Measurements from ENCODE around the gene COIL. TPM values are rescaled to one million over a fixed set of nuclear protein-coding genes. Genes with fewer than 3 reads are reported as not detected.

COIL gene
- total RNA-seq, 2 experiments from 2014 or later = 17.6 to 17.8 TPM

DNA sequence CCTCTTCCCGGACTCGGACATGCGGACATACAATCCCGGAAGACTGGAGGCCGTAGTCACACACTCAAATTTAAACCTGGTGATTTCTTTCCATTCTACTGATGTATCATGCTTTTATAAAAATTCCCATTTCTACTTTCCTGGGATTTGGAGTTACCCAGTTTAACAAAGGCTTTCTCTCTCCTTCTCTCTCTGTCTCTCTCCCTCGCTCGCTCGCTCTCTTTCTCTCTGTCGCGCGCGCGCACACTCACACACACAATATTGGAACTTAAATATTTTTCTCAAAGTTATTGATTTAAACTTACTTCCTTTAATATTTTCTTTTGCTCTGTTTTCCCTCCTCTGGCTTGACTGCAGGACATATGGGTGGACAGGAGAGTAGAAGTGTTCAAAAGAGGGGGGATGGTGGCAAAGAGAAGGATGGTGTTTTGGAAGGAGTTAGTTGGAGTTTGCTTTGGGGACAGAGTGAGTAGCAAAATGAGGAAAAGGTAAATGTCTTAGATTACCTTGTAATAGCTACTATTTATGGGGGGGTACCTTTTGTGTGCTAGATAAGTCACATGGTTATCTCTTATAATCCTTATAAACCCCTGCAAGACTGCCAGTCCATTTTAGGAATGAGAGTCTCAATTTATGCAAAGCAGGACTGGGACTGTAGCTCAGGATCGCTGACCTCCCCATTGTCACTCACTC, 46.1 kb downstream of the COIL start:
- ChIA-PET CTCF (interaction anchor here (0.6 to 3.5 kb wide), 4 partner anchors 10 to 95 kb away, joined by 3 to 16 read pairs (median 4); no protein-coding TSS in a partner anchor), POLR2A (interaction anchor here (0.6 to 3.3 kb wide), 15 partner anchors 11 to 173 kb away, joined by 3 to 36 read pairs (median 6); partner anchors contain the start of genes AKAP1, C17orf67 and DGKE)
- H3K27ac Mint-ChIP-seq = peak overlapping the region; percentile 90
- H3K9me3 Mint-ChIP-seq (ENCODE audit: insufficient read depth) = peaks cover 14% of the 10 kb centered on the region
- ATAC-seq = no peak
- peaks cover 48% of the 10 kb centered on the region for H3K36me3 Mint-ChIP-seq (ENCODE audit: low read depth)
- H3K4me1 Mint-ChIP-seq (ENCODE audit: low read depth) = peaks cover 40% of the 10 kb centered on the region
- H3K4me3 Mint-ChIP-seq = peak overlapping the region; percentile 86
- no peaks in the 10 kb centered on the region for H3K27me3 Mint-ChIP-seq (ENCODE audit: low read depth)
- DNase-seq = peak; percentile 35

- peak within 1 kb of the TSS; percentile 86 for H3K4me3 Mint-ChIP-seq
- ATAC-seq (peak; percentile 89), DNase-seq (peak; percentile 95)
- H3K27ac Mint-ChIP-seq = peak within 1 kb of the TSS; percentile 96
- H3K27me3 Mint-ChIP-seq (ENCODE audit: low read depth) = no peaks in the 10 kb centered on the region
- H3K9me3 Mint-ChIP-seq (ENCODE audit: insufficient read depth) = peaks cover 14% of the 10 kb centered on the region
- ChIA-PET CTCF (interaction anchor here (0.6 to 3.5 kb wide), 4 partner anchors 9 to 95 kb away, joined by 3 to 16 read pairs (median 4); no protein-coding TSS in a partner anchor), POLR2A (interaction anchor here (0.6 to 3.3 kb wide), 19 partner anchors 11 to 1094 kb away, joined by 3 to 36 read pairs (median 6); partner anchors contain the start of genes AKAP1, C17orf67 and DGKE)
- H3K4me1 Mint-ChIP-seq (ENCODE audit: low read depth) = peaks cover 44% of the 10 kb centered on the region
- peaks cover 48% of the 10 kb centered on the region for H3K36me3 Mint-ChIP-seq (ENCODE audit: low read depth)
These were observed 46.8 kb downstream of the COIL start, which contains the start of gene TRIM25 for GRCh38 chr17:56913867-56914580. TSS of gene TRIM25 (minus strand) at chr17:56914049. CDS start at chr17:56913988, 61 bp downstream.

GRCh38 chr17:56913353-56913866, 47.4 kb downstream of the COIL start:
- ATAC-seq = peak; percentile 65
- peaks cover 54% of the 10 kb centered on the region for H3K36me3 Mint-ChIP-seq (ENCODE audit: low read depth)
- POLR2A ChIA-PET = interaction anchor here (0.6 to 3.3 kb wide), 17 partner anchors 10 to 1094 kb away, joined by 3 to 36 read pairs (median 6); partner anchors contain the start of genes AKAP1, C17orf67 and DGKE
- H3K9me3 Mint-ChIP-seq (ENCODE audit: insufficient read depth) = peaks cover 14% of the 10 kb centered on the region
- CTCF ChIA-PET = interaction anchor here (1.0 to 3.5 kb wide), 4 partner anchors 8 to 94 kb away, joined by 3 to 16 read pairs (median 6); no protein-coding TSS in a partner anchor
- H3K27ac Mint-ChIP-seq = peak overlapping the region; percentile 96
- peaks cover 46% of the 10 kb centered on the region for H3K4me1 Mint-ChIP-seq (ENCODE audit: low read depth)
- no peak for DNase-seq
- no peaks in the 10 kb centered on the region for H3K27me3 Mint-ChIP-seq (ENCODE audit: low read depth)
- peak overlapping the region; percentile 86 for H3K4me3 Mint-ChIP-seq

GRCh38 chr17:56913000-56913311, 47.9 kb downstream of the COIL start:
- H3K4me1 Mint-ChIP-seq (ENCODE audit: low read depth) = peaks cover 50% of the 10 kb centered on the region
- CTCF ChIA-PET = interaction anchor here (0.8 to 3.5 kb wide), 3 partner anchors 22 to 93 kb away, joined by 3 to 16 read pairs (median 7); no protein-coding TSS in a partner anchor
- DNase-seq = no peak
- no peak for ATAC-seq
- peaks cover 56% of the 10 kb centered on the region for H3K36me3 Mint-ChIP-seq (ENCODE audit: low read depth)
- H3K4me3 Mint-ChIP-seq = peak overlapping the region; percentile 86
- peak overlapping the region; percentile 96 for H3K27ac Mint-ChIP-seq
- POLR2A ChIA-PET = interaction anchor here (1.4 to 3.3 kb wide), 9 partner anchors 14 to 172 kb away, joined by 4 to 36 read pairs (median 7); partner anchors contain the start of genes AKAP1, C17orf67 and DGKE
- H3K27me3 Mint-ChIP-seq (ENCODE audit: low read depth) = no peaks in the 10 kb centered on the region
- peaks cover 12% of the 10 kb centered on the region for H3K9me3 Mint-ChIP-seq (ENCODE audit: insufficient read depth)

DNA sequence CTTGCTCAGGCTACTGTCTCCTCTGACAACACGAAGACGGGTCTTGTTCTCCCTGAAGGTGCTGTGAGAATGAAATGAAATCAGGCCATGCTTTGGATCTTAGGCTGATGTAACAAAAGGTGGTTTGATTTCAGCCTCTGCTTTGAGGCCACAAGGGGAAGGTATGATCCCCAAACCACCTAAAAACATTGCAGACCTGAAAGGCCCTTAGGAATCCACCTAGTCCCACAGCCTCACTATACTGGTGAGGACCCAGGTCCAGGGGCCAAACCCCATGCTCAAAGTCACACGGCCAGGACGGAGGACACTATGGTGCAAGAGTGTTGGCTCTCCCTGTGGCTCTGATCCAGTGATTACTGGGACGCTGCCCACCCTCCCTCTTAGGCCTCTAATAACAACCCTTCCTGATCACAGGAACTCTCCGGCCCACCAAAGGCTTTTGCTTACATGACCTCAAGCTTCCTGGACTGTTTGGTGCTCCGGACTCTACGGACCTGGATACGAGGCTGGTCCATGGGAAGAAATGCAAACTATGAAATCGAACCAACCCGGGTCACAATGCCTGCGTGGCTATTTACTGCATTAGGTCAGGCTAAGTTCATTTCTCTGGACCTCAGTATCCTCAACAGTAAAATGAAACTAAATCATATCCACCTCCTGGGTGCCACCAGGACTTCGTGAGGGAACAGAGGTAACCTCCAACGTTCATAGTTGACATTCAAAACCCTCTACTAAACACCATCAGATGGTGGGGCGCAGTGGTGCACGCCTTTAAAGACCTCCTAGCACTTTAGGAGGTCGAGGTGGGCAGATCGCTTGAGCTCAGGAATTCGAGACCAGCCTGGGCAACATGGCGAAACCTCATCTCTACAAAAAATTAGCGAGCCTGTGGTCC, 48.5 kb downstream of the COIL start:
- peaks cover 6% of the 10 kb centered on the region for H3K9me3 Mint-ChIP-seq (ENCODE audit: insufficient read depth)
- peaks cover 56% of the 10 kb centered on the region for H3K4me1 Mint-ChIP-seq (ENCODE audit: low read depth)
- peaks cover 56% of the 10 kb centered on the region for H3K36me3 Mint-ChIP-seq (ENCODE audit: low read depth)
- no peaks in the 10 kb centered on the region for H3K27me3 Mint-ChIP-seq (ENCODE audit: low read depth)
- ChIA-PET CTCF (interaction anchor here (0.8 to 3.5 kb wide), 5 partner anchors 21 to 93 kb away, joined by 3 to 16 read pairs (median 3); no protein-coding TSS in a partner anchor), POLR2A (interaction anchor here (2.0 to 3.3 kb wide), 4 partner anchors 13 to 173 kb away, joined by 7 to 36 read pairs (median 14); partner anchors contain the start of genes AKAP1, C17orf67 and DGKE)
- no peak for DNase-seq
- no peak for ATAC-seq
- H3K4me3 Mint-ChIP-seq = peak overlapping the region; percentile 86
- peak overlapping the region; percentile 96 for H3K27ac Mint-ChIP-seq

GRCh38 chr17:56910509-56911235, 50.2 kb downstream of the COIL start:
- H3K36me3 Mint-ChIP-seq (ENCODE audit: low read depth) = peaks cover 64% of the 10 kb centered on the region
- H3K27me3 Mint-ChIP-seq (ENCODE audit: low read depth) = no peaks in the 10 kb centered on the region
- no peaks in the 10 kb centered on the region for H3K9me3 Mint-ChIP-seq (ENCODE audit: insufficient read depth)
- DNase-seq = no peak
- ChIA-PET POLR2A (interaction anchor here (0.5 to 1.4 kb wide), 2 partner anchors 13 to 31 kb away, joined by 3 to 4 read pairs; no protein-coding TSS in a partner anchor), CTCF (interaction anchor here (1.1 to 1.4 kb wide), 4 partner anchors 27 to 91 kb away, joined by 3 to 4 read pairs (median 3); no protein-coding TSS in a partner anchor)
- no peak for ATAC-seq
- H3K4me1 Mint-ChIP-seq (ENCODE audit: low read depth) = peaks cover 61% of the 10 kb centered on the region
- peak overlapping the region; percentile 86 for H3K4me3 Mint-ChIP-seq
- H3K27ac Mint-ChIP-seq = peak overlapping the region; percentile 17

- Mint-ChIP-seq H3K9me3 (ENCODE audit: insufficient read depth) (no peaks in the 10 kb centered on the region), H3K36me3 (ENCODE audit: low read depth) (peaks cover 66% of the 10 kb centered on the region), H3K27me3 (ENCODE audit: low read depth) (no peaks in the 10 kb centered on the region), H3K4me3 (peak overlapping the region; percentile 86), H3K27ac (peak overlapping the region; percentile 17), H3K4me1 (ENCODE audit: low read depth) (peaks cover 54% of the 10 kb centered on the region)
- DNase-seq (no peak), ATAC-seq (no peak)
- POLR2A ChIA-PET = interaction anchor here (0.5 to 1.4 kb wide), 3 partner anchors 11 to 31 kb away, joined by 3 to 4 read pairs (median 3); no protein-coding TSS in a partner anchor
- CTCF ChIA-PET = interaction anchor here (0.7 to 1.4 kb wide), 3 partner anchors 30 to 90 kb away, joined by 3 to 4 read pairs (median 3); partner anchors contain the start of gene COIL
These were observed 50.9 kb downstream of the COIL start for GRCh38 chr17:56909742-56910508.

GRCh38 chr17:56908001-56908542, 52.8 kb downstream of the COIL start:
- Mint-ChIP-seq H3K4me3 (no peak overlapping the region), H3K4me1 (ENCODE audit: low read depth) (peaks cover 57% of the 10 kb centered on the region), H3K27me3 (ENCODE audit: low read depth) (no peaks in the 10 kb centered on the region), H3K9me3 (ENCODE audit: insufficient read depth) (no peaks in the 10 kb centered on the region), H3K27ac (peak overlapping the region; percentile 80), H3K36me3 (ENCODE audit: low read depth) (peaks cover 77% of the 10 kb centered on the region)
- peak; percentile 40 for ATAC-seq
- DNase-seq = peak; percentile 62
- ChIA-PET POLR2A (interaction anchor here (1.1 to 1.3 kb wide), 2 partner anchors 53 to 74 kb away, joined by 3 to 6 read pairs; partner anchors contain the start of genes C17orf67, COIL and DGKE), CTCF (interaction anchor here (0.7 to 1.4 kb wide), 2 partner anchors 31 to 107 kb away, joined by 3 to 4 read pairs; no protein-coding TSS in a partner anchor)

- ChIA-PET POLR2A (interaction anchor here (4.5 kb wide), 1 partner anchor 10 kb away, joined by 19 read pairs; the partner anchor contains the start of gene TRIM25), CTCF (interaction anchor here (1.6 kb wide), 1 partner anchor 104 kb away, joined by 3 read pairs; no protein-coding TSS in a partner anchor)
- Mint-ChIP-seq H3K9me3 (ENCODE audit: insufficient read depth) (no peaks in the 10 kb centered on the region), H3K27me3 (ENCODE audit: low read depth) (no peaks in the 10 kb centered on the region), H3K4me1 (ENCODE audit: low read depth) (peaks cover 45% of the 10 kb centered on the region), H3K27ac (no peak overlapping the region), H3K4me3 (no peak overlapping the region), H3K36me3 (ENCODE audit: low read depth) (peaks cover 82% of the 10 kb centered on the region)
- DNase-seq (no peak), ATAC-seq (no peak)
These were observed 57.3 kb downstream of the COIL start for GRCh38 chr17:56903560-56903959.
